HG02759 (cell line): ENCODE measurements around the gene CDC42EP1.
"Not testable (repeated sequence)": the region's sequence is repeated elsewhere in the genome, so short reads cannot be mapped to it uniquely, and the experiment has no call there.

Source experiments
- ATAC-seq: cut with Tn5 transposase; IDR thresholded peaks from one replicate; pipeline ENCODE4 v1.9.1; 2021; ENCODE audit warnings: mild to moderate bottlenecking, moderate library complexity; ENCODE audit not compliant: unreplicated experiment

Gene CDC42EP1

DNA sequence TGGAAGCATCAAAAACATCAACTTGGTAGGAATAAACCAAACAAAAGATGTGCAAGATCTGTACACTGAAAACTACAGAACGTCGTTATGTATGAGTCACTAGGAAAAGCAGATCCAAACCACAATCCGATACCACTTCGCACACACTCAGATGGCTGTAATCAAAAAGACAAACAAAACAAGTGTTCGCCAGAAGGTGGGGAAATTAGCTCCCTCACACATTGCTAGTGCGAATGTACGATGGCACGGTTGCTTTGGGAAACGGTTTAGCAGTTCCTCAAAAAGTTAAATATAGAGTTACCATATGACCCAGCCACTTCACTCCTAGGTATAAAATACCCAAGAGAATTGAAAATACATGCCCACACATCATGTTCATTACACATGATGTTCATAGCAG is 26.3 kb upstream of the CDC42EP1 start:
- no peak for ATAC-seq

DNA sequence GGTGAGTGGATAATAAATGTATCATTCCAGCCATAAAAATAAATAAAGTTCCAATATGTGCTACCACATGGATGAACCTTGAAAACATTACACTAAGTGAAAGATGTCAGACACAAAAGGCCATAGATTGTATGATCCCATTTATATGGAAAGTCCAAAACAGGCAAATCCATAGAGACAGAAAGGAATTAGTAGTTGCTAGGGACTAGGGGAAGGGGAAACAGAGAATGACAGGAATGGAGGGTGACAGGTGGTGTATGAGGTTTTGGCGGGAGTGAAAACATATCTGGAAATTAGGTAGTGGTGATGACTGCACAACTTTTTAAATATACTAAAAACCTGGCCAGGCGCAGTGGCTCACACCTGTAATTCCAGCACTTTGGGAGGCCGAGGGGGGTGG is 25.8 kb upstream of the CDC42EP1 start:
- ATAC-seq = no peak

DNA sequence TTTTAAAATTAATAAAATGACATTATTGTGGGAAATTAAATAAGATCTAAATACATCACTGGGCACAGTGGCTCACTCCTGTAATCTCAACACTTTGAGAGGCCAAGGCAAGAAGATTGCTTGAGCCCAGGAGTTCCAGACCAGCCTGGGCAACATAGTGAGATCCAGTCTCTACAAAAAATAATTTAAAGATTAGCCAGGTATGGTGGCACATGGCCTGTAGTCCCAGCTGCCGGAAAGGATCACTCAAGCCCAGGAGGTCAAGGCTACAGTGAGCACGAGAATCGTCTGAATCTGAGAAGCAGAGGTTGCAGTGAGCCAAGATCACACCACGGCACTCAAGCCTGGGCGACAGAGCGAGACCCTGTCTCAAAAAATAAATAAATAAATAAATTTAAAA is 25.1 kb upstream of the CDC42EP1 start:
- ATAC-seq = no peak

- ATAC-seq = peak; percentile 76
These were observed 21.5 kb upstream of the CDC42EP1 start for GRCh38 chr22:37538590-37539357.

DNA sequence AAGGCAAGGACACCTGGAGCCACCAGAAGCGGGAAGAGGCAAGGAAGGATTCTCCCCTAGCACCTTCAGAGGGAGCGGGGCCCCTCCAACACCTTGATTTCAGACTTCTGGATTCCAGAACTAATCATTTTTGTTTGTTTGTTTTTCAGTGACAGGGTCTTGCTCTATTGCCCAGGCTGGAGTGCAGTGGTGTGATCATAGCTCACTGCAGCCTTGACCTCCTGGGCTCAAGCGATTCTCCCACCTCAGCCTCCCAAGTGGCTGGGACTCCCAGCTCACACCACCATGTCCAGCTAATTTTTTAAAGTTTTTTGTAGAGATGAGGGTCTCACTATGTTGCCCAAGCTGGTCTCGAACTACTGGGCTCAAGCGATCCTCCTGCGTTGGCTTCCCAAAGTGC is 20.5 kb upstream of the CDC42EP1 start:
- ATAC-seq = not testable (repeated sequence)

GRCh38 chr22:37542416-37542815 is 17.9 kb upstream of the CDC42EP1 start:
- not testable (repeated sequence) for ATAC-seq

- no peak for ATAC-seq
These were observed 17.3 kb upstream of the CDC42EP1 start for GRCh38 chr22:37542959-37543358.

GRCh38 chr22:37544955-37545702 is 15.2 kb upstream of the CDC42EP1 start:
- no peak for ATAC-seq

DNA sequence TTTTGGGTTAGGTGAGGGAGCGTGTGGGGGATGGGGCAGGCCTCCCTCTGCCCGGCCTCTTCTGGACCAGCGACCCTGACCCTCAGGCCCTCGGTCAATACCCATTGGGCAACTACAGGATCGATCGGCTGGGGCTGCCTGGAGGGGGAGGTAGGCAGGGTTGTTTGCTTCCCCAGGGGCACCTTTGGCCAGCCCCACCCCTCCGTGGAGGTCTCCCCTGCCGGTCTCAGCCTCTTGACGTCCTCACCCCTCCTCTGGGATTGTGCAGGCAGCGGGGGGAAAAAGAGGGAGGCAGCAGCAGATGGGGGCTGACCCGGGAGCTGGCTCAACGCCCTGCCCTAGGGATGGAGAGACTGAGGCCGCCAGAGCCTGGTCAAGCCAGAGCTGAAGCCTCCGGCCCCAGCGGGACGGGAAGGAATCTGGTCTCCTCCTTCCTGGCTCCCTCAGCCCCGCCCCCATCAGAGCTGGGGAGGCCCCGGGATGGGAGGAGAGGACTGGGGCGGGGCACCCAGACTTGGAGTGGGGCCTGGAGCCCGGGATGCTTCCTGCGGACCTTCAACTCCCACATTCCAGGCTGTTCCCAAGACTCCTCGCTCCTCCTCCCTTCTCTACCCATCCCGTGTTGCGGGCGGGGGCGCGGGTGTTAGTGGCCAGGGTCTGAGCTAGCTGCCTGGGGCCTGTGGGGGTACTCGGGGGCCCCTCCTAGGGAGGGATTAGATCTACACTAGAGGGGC is 14.4 kb upstream of the CDC42EP1 start:
- no peak for ATAC-seq

GRCh38 chr22:37546437-37547250 is 13.6 kb upstream of the CDC42EP1 start:
- no peak for ATAC-seq

DNA sequence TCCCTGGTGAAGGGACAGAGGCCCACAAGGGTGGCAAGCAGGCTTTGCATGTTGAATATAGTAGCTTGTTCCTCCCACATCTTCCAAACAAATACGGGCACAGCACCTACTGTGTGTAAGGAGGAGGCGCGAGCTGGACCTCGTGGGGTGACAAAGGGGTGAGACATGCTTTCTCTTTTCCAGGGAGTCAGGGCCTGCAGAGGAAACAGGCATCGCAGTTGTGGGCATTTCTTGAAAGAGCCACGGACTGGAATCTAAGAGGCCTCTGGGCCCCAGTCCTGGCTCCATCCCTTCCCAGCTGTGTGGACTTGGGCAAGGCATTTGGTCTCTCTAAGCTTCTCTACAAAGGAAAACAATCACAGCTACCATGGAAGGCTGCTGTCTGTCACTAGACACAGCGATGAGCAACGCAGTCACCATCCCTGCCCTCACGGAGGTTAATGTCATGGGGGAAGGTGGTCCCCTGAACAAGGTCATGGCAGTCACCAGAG is 13.0 kb upstream of the CDC42EP1 start:
- no peak for ATAC-seq

DNA sequence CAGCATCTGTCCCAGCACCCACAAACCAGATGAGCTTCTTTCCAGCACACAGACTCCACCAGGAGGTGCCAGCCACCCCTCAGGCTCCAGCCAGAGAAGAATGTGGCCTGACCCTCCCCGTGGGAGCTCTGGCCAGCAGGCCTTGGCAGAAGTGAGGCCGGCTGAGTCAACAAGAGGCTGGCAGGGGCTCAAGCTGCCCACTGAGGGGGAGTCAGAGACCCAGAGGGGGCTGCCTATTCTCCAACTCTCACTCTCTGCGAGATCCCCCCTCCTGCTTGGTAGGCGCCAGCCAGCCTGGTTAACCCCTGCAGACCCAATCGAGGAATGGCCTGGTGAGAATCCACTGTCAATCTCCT is 10.6 kb upstream of the CDC42EP1 start:
- no peak for ATAC-seq

GRCh38 chr22:37550921-37551320 is 9.4 kb upstream of the CDC42EP1 start:
- ATAC-seq = not testable (repeated sequence)

DNA sequence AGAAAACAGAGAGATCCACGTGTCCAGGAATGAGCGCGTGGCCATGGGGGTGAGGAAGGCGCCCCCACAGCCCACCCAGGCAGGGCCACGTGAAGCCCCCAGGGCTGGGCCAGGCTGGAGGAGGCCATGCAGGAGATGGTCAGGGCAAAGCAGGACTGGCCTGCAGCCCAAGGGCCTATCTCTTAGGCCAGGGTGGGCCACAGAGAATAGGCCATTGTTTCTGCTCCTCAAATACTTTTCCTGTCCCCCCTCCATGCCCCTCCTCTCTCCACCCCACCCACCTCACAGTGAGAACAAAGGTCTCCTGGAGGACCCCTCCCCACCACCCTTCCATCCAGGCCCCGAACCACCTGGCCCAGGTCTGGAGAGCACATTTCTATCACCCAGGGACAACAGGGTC is 8.3 kb upstream of the CDC42EP1 start:
- no peak for ATAC-seq

DNA sequence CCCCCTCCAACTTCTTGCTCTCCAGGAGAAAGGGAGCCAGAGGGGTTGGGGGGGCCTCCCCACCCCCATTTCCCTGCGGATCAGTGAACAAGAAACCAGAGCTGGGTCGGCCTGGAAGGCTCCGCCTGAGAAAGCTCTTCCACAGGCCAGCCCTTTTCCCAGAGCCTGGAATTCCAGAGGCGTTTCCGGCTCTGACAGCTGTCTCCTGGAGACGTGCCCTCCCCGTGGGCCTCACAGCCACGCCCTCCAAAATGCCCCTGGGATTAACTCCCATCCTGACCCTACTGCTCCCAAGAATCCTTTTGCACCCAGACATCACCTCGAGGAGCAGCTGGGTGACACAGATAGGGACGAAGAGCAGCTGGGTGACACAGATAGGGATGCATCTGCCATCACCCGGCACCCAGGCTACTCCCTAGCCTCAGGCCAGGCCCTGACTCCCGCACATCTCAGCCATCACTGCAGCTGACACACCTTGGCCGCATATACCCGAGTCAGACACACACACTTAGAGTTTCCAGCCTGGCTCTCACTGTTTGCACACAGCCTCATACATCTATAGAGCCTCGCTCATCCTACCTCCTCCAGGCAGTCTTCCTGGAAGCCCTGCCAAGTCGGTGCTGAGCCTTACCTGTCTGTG is 7.6 kb upstream of the CDC42EP1 start:
- no peak for ATAC-seq

GRCh38 chr22:37553725-37554124 is 6.6 kb upstream of the CDC42EP1 start:
- no peak for ATAC-seq

DNA sequence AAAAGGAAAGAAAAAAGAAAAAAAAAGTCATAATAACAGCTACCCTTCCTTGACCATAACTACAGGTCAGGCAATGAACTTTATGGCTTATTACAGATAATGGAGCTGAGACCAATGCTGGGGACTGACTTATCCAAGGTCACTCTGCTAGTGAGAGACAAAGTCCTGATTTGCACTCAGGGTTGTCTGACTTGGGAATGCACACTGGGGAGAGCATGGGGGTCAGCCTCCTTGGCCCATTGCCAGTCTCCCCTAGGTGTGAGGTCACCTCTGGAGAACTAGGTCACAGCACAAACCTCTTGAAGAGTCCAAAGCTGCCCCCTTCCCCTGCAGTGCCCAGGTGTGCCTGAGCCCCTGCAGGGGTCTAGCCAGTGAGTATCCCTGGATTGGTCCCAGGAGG is 5.3 kb upstream of the CDC42EP1 start:
- ATAC-seq = no peak

GRCh38 chr22:37556710-37557109 is 3.6 kb upstream of the CDC42EP1 start:
- ATAC-seq = no peak

DNA sequence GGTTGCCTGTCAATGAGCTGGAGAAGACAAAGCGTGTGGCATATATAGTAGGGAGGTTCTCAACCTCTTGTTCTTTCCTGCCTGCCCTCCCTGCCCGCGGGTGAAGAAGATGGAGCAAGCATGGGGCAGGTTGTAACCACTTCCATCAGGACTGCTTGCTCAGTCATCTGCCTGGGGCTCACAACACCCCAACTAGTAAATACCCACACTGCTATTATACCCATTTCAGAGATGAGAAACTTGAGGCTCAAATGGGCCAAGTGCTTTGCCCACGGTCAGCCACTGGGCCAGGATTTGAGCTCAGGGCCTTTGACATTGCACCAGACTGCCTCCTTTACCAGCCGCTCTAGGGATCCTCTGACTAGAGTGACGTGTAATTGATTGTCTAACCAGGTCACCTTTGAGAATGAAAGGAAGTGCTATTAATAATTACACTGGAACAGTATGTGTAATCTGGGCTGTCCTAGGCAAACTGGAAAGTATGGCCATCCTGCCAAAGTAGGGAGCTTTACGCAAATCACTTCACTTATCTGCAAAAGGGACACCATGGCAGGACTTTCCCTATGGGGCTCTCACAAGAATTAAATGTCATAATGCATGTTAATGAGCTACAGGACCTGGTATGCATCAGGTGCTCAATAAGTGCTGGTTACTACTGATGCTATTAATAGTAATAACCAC is 2.8 kb upstream of the CDC42EP1 start:
- ATAC-seq = no peak

DNA sequence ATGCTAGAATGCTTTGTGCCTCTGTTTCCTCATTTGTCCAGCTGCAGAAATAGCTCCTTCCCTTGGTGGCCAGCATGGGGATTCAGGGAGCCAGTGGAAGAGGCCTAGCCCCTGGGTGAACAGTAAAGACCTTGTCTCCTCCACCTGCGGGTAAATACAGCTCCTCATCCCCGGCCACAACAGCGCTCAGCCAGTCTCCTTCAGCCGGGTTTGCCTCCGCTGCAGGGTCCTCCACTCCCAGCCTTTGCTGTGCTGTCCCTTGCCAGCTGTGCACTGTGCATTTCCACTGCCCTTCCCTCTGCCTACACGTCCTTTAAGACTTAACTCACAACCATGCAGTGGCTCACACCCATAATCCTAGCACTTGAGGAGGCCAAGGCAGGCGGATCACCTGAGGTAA is 1.5 kb upstream of the CDC42EP1 start:
- no peak for ATAC-seq
